Stimulated activated CD8-positive, alpha-beta memory T cell treated with anti-CD3 and anti-CD28 coated beads, Interleukin-4, amount 100 ng/mL, for 24 hours (primary cell): ENCODE data around the gene HES1.
"Not testable (repeated sequence)": the region's sequence is repeated elsewhere in the genome, so short reads cannot be mapped to it uniquely, and the experiment has no call there.

Source experiments
- DNase-seq: peaks from one replicate; pipeline ENCODE4 v3.0.0-alpha.2; 2020; ENCODE audit warnings: low read depth

Gene HES1, protein sequence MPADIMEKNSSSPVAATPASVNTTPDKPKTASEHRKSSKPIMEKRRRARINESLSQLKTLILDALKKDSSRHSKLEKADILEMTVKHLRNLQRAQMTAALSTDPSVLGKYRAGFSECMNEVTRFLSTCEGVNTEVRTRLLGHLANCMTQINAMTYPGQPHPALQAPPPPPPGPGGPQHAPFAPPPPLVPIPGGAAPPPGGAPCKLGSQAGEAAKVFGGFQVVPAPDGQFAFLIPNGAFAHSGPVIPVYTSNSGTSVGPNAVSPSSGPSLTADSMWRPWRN

DNA sequence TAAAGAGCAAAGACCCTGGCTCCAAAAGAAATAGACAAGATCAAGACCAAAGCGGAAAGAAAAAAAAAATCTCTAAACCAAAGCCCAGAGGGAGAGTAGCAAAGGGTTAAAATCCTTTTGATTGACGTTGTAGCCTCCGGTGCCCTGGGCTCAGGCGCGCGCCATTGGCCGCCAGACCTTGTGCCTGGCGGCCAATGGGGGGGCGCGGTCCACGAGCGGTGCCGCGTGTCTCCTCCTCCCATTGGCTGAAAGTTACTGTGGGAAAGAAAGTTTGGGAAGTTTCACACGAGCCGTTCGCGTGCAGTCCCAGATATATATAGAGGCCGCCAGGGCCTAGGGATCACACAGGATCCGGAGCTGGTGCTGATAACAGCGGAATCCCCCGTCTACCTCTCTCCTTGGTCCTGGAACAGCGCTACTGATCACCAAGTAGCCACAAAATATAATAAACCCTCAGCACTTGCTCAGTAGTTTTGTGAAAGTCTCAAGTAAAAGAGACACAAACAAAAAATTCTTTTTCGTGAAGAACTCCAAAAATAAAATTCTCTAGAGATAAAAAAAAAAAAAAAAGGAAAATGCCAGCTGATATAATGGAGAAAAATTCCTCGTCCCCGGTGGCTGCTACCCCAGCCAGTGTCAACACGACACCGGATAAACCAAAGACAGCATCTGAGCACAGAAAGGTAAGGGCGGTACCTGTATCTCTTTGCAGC, at the start of gene HES1:
HES1 (plus strand) TSS at position 343 of the 713 bp plus-strand sequence; CDS start at position 576, 233 bp downstream.
- peak; percentile 21 for DNase-seq

DNA sequence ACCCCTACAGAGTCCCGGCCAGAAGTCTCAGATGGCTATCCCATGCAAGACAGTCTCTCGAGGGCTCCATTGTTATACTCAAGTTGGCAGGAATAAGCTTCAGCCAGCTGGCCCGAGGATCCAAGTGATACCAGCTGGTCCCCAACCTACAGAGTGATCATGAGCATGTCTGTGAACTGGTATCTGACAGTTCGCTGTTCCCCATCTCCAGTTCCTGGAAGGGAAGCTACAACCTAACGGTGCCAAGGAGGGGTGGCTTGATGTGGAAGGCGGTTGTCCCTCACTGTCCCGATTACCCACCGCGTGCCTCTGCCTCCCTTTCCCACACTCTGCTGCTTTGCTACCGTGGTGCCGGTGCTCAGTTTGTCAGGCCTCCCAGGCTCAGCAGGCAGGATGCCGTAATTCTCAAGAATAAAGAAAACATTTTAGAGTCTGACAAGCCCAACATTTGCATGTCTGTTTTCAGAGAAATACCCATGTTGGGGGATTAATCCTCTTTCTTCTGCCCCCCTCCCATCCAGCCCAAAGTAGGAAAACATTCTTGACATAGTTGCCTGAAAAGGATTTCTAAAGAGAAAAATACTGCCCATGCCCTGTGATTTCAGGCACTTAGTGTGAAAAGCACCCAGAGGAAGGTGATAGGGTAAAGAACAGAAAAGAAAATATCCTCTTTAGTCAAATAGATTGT, 49.4 kb upstream of the HES1 start:
- no peak for DNase-seq

DNA sequence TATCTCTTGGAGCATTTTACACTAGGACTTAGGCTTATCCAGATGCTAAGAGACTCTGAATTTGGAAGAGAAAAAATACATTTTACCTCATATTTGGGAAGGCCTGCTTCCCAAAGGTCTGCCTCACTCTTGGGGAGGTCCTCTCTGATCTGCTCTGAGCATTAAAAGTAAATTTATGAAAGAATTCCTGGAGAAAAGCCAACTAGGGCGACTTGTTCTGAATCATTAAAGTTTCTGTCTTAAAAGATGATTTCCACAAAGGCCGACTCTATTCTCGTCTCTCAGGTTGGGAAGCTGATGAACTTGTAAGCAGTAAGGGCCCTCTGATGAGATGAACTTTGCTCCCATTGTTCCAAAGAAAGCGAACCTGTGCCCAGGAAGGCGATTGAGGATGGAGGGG, 48.7 kb upstream of the HES1 start:
- DNase-seq = no peak

DNA sequence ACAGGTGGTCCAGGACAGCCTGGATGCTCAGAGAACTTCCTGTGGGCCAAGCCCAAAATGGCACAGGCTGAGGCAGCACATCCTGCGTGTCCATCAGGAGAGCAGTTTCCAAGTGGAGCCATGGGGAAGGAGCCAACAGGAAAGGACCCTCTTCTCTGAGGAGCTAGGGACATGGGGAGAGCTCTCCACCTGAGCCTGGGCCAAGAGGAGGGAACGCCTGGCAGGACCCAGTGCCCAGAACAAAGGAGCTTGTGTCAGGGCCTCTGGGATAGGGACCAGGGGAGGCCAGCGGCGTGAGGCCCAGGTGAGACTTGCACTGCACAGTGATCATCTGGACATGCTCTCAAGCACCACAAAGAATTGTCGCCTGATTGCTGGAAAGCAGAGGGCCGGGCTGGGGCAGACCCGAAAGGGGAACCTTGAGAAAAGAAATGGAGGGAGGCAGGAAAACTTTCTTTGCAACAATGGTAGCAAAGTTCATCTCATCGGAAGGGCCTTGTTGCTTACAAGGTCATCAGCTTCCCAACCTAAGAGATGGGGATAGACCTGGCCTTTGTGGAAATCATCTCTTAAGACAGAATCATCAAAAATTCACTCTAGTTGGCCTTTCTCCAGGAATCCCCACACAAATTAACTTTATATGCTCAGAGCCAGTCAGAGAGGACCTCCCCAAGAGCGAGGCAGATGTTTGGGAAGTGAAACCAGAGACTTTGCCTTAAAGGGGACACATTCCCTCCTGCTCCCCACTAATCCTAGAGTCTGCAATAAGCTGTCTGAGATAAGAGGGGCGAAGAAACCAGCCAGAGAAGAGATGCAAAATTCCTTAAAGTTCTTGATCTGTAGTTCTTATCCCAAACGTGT, 47.7 kb upstream of the HES1 start:
- no peak for DNase-seq

DNA sequence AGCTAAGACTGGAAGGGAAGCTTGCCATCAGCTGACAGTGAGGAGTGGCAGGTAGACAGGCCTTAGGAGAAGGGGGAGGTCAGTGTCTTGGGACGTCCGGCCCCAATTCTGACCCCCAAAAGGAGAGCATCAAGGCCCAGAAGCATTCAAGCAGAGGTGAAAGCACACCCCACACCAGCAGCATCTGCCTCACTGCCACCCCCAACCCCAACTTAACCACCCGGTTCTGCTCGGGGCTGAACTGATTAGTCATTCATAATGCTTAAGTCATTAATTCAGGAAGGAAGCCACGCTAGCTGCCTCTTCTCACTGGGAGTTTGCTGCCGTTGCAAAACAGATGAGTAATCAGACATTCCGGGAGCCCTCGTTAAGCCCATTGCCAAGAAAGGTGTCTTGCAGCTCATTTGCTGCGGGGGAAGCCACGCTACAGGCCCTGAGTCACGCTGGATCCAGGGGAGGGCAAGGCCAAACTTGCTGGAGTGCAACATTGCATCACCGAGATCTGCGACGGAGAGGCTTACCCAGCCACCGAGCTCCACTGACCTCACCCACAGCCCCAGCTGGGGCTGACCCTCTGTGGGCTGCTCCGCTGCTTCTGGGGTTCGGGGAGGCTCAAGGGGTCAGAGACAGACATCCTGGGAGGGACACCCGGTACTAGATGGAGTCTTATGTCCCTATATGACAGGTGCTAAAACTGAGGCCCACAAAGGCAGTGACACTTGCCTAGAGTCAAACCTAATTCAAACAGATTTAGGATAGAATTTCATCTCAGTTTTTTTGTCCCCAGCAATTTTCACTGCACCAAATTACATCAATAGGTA, 46.4 kb upstream of the HES1 start:
- DNase-seq = no peak

DNA sequence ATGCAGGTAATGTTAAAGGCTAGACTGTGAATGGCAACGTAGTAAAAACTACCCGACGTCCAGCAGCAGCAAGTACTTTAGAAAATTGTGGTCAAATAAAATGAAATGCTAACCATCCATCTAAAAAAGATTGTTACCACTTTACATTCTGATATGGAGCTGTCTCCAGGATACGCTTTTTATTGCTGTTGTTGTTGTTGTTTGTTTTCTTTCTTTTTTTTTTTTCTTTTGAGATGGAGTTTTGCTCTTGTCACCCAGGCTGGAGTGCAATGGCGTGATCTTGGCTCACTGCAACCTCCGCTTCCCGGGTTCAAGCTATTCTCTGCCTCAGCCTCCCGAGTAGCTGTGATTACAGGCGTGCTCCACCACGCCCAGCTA, 45.8 kb upstream of the HES1 start:
- DNase-seq = not testable (repeated sequence)

DNA sequence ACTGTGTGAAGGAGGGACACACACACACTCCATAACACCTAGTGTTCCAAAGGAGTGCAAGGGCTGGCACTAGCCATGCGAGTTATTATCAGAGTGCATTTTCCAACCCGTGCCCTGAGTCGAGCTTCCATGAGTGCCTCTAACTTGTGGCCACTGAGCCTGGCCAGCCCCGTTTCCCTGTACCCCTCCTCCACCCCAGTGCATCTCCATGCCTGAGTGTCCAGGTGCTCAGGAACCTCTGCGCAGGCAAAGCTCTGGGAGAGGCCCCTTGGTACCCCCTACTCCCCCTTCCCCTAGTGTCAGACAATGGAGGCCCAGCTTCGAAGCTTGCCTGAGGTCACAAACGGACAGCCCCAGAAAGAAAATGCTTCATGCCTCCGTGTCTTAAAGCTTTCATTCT, 45.2 kb upstream of the HES1 start:
- no peak for DNase-seq

DNA sequence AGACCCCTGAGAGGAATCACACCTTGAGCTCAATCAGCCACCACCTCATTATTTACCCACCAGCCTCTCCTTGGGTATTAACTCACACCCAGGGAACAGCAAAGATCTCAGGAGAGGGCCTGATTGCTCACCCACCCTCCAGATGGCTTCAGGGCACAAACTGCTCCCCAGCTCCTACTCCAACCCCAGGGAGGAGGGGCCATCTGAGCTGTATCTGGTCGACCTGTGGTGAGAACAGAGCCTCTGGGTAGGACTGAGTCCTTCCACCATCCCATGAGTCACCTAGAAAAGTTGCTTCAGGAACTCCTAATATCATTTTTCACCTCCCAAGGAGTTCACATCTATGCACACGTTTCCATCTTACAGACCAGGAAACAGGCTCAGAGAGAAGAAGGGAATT, 44.8 kb upstream of the HES1 start:
- DNase-seq = no peak

DNA sequence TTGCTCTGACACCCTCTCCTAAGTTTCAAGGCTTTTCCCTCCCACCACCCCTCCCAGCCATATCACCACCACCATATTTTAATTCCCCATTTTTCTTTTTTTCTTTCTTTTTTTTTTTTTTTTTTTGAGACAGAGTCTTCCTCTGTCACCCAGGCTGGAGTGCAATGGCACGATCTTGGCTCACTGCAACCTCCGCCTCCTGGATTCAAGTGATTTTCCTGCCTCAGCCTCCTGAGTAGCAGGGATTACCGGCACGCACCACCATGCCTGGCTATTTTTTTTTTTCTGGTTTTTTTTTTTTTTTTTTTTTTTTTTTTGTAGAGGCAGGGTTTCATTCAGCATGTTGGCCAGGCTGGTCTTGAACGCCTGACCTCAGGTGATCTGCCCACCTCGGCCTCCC, 44.1 kb upstream of the HES1 start:
- DNase-seq = not testable (repeated sequence)

DNA sequence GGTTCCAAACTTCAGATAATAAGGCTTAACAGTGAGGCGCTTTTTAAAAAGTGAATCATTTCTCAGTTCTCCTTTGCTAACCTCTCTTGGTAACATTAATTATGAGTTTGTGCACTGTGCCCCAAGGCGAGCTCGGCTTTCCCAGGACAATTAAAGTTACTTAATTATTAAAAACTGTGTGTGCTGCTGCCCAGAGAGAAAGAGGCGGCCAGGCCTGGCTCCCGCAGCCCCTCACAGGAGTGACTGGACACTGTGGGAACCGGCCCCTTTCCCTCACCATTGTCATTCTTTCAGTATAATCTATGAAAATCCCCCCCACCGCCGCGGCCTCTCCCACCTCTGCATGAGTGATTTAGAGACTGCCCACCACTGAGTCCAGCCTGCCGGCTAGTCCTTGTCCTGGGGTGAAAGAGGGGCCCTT, 43.1 kb upstream of the HES1 start:
- no peak for DNase-seq

DNA sequence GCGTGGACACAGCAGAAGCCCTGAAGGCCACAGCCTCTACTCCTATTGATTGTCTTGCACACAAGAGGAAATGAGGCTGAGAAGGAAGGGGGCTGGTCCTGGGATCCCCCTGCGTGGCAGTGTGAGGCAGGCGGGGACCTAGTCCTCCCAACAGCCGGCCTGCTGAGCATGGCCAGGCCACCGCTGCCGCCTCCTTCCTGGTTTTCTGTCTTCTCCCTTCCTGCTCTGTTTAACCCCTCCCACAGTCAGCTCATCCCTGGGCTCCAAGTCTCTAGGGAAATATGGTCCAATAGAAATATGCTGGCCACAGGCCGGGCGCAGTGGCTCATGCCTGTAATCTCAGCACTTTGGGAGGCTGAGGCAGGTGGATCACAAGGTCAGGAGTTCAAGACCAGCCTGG, 42.1 kb upstream of the HES1 start:
- no peak for DNase-seq

DNA sequence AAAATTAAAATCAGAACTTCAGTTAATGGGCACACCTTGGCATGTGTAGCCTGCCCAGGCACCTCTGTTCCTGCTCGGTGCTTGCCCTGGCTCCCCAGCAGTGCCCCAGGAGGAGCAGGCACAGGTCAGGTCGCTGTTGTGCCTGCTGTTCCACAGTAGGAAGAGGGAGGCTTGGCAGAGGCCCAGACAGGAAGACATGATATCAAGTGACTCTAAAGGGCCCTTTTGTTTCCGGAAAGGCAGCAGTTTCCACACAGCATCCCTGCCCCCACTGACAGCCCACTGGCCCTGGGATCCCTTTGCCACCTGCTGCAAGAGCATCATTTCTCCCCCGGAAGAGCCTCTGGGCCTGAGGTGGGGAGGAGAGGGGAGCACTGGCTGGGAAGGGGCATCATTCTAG, 40.5 kb upstream of the HES1 start:
- DNase-seq = no peak

DNA sequence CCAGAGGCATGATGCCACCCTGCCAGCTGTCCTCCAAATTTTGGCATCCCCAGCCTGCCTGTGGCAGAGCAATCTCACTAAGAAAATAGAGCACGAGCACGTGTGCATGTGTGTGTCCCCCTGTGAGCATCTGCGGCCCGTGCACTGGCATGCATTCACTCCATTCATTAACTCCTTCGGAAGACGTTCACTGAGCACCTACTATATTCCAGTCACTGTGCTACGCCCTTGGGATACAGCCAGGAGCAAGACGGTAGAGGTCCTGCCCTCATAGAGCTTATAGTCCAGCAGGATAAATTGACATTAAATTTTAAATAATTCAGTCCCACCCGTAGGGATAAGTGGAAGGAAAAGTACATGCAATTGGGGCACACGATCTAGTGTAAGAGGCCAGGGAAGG, 40.0 kb upstream of the HES1 start:
- no peak for DNase-seq

DNA sequence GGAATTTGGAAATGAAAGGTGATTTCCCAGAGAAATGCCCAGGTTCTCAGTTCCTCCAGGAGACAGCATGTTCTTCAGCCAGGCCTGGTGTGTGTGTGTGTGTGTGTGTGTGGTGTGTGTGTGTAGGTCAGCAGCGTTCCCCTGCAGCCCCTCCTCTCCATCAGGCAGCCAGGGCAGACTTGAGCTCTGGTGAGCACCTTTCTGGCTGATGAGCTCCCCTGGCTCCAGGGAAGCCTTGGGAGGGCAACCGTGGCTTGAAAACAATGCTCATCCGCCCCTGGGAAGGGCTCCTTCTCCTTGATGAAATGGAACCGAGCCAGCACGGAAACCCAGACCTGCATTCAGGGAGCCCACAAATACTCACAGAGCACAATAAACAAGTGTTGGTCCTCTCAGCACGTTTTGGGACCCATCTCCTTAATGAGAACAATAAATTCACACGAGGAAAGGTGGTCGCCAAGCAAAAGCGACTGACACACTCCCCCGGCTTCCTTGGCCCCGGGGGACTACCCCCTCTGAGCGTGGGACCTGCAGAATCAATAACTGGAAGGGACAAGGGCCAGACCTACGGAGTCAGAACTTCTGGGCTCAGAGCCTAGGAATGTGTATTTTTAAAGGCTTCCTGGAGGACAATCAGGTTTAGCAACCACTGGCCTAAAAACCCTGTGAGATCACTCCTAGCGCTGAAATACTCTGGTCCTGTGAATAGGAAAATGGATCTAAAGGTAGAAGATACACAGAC, 38.6 kb upstream of the HES1 start:
- DNase-seq = no peak

DNA sequence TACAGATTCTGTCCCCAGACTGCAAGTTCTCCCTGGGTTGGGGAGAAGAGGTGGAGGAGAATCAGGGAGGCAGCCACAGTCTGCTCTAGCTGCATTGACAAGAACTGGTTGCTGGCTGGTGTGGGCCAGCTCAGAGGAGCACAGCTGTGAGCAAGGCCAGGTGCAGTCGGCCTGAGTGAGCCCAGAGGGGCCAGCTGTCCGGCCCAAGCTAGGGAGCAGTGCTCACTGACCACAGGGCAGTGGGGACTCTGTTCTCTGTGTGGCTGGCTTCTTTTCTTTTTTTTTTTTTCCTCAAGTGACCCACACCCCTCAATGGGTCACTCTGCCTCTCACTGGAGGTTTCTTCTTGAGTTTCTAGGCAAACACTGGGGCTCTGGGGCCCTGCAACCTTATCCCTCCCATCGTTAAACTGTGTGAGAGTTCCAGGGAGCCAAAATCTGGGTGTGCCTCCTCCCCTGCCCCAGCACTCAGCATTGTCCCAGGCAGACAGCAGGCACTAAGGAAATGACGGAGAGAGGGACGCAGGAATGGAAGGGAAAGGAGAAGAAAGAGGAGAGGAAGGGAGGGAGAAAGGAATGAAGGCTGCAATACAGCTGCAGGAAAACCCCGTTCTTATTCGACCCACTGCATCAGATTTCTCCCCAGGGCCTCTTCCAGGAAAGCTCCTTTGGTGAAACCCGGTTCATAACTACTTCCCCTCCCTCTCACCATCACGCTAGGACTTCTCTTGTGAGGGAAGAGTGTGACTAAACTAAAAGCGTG, 37.7 kb upstream of the HES1 start:
- no peak for DNase-seq

DNA sequence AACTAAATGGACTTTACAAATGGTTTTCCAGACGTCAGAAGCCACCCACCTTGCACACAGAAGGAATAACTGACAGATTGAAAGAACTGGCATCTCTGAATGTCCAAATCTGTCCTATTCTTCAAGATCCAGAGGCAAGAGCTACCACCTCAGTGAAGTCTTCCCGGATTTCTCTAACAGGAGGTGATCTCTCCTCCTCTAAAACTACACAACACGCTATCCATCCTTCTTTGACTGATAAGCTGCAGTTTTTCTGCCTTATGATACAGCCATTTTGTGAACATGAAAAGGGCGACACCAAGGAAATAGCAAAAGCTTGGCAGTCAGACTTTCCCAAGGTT, 37.1 kb upstream of the HES1 start:
- no peak for DNase-seq

DNA sequence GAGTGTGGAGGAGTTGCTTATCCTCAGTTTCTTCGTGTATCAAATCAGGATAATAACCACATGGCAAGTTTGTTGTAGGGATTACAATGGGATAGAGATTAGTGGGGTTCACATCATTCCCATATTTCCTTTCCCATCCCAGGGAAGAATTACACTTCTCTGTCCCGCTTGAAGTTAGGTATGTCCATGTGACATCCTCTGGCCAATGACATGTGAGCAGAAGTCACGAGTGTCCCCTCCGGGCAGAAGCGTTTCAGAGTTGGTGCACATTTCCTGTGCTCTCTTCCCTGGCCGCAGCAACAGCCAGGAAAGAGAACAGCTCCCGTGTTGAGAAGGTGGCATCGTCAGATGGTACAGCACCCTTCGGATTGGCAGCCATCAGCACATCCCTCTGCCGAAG, 36.7 kb upstream of the HES1 start:
- no peak for DNase-seq

DNA sequence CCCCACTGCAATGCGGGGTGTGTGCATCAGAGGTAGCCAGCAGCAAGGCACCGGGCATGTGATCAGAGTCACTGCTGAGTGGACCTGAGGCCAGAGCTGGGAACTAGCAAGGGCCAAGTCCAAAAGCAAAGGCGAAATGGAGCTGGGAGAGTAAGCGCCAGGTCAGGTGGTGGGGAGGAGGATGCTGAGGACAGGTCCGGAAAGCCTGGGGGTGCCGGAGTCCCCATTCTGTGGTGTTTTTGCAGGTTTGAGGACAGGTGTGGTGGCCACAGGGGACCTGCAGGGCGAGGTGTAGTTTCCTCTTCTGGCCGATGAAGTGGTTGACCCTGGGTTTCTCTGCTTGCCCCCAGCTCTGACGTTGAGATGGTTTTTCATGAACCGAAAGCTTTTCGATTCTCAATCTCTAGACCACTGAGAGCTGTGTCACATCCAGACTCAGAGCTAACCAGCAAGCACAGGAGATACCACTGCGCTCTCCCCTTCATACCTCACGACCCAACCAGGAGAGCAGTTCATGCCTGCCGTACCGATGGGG, 35.0 kb upstream of the HES1 start:
- DNase-seq = no peak

DNA sequence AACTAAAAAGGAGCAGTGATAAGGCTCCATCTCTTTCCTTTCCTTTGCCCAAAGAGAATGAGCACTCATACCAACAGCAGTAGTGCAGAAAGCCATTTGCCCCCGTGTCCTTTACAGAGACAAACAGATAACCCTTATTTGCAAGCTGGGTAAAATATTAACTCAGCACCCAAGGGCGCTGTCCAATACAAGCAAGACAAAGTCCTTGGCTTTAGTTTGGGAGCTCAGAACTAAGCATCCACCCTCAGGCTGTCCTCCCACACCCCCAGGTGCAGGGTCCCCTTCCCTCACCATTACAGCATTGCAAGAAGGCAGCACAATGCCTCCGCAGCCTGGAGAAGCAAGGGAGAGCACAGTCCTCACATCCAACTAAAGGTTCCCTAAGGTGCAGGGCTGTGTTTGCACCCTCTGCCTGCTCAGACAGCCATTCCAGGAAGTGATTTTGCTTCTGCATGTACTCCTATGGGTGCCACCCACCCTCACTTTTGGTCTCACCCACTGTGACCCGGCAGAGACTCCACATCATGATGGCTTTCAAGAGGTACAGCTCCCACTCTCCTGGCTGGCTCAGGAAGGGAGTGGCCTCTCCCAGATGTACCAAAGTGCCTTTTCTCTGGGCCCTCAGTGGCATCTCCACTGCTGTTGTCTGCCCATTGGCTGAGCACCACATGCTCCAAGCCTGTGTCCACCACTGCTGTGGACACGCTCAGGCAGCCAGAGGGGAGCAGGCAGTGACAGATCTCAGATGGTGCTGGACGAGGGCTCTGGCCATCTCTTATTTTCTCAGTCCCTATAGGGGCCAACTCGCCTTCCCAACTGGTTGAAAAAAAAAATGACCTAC, 34.1 kb upstream of the HES1 start:
- DNase-seq = no peak
